Ammon's horn (tissue), 1 donor: ENCODE results near the gene PSMD14.
A peak's percentile ranks its signal among the peaks of the same experiment; 100 is the strongest.
"Not testable (repeated sequence)": the region's sequence is repeated elsewhere in the genome, so short reads cannot be mapped to it uniquely, and the experiment has no call there.

Experiments
- DNase-seq: peaks from one replicate; pipeline ENCODE4 v3.0.0-alpha.2; 2016; ENCODE audit warnings: low spot score

PSMD14 gene

DNA sequence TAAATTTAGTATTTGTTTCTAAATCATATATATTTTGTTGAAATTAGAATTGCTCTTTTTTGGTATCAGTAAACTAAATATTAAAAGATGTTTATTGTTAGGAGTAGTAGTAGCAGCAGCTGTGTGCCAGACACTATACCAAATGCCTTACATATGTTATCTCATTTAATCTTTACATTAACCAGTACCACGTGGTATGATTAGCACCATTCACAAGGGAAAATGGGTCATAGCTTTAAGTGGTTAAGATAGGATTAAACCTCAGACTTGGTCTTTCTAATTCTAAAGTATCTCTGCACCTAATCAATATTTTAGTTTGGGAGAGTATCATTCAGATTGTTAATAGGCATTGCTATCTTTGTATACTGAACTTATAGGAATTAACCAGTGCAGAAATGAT, 29.0 kb downstream of the PSMD14 start:
- DNase-seq: no peak

DNA sequence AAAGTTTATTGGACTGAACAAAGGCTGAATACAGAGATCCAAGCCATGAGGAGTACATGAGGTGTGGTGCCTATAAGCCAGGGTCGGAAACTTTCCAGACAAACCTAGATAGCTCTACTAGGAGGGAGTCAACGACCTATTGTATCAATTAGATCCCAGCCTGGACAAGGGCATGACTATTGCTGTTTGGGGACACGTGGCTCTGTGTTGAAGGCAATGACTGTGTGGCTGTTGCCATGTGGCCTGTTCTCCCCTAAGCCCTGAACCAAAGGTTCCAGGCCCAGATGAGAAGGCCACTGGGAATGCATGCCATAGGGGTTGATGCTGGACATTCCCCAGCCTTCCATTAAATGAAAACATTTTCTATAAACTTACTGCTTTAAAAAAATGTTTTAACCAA, 31.3 kb downstream of the PSMD14 start:
- DNase-seq: not testable (repeated sequence)

DNA sequence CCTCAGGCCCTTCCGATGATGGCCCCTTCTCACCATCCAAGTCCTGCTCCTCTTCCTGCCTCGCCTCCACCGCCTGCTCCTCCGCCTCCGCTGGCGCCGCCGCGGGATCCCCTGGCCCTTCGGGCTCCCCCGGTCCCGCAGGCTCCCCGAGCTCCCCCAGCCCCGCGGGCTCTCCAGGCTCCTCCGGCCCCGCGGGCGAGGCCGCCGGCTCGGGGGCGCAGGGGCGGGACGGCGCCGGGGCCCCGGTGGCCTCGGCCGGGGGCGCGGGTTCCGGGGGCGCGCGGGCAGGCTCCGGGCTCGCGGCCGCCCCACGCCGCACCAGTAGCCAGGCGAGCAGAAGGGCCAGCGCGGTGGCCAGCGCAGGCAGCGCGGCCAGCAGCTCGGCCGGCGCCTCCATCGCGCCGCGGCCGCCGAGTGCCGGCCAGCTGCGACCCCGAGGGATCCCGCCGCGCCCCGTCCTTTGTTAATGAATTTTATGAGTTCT, 32.7 kb downstream of the PSMD14 start:
- not testable (repeated sequence) for DNase-seq

DNA sequence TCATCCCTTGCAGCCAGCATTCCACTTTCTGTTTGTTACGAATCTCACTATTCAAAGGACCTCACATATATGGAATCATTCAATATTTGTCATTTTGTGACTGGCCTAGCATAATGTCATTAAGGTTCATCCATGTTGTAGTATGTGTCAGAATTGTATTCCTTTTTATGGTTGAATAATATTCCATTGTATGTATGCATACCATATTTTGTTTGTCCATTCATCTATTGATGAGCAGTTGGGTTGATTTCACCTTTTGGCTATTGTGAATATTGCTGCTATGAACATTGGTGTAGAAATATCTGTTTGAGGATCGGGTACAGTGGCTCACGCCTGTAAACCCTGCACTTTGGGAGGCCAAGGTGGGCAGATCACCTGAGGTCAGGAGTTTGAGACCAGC, 35.0 kb downstream of the PSMD14 start:
- DNase-seq: no peak

DNA sequence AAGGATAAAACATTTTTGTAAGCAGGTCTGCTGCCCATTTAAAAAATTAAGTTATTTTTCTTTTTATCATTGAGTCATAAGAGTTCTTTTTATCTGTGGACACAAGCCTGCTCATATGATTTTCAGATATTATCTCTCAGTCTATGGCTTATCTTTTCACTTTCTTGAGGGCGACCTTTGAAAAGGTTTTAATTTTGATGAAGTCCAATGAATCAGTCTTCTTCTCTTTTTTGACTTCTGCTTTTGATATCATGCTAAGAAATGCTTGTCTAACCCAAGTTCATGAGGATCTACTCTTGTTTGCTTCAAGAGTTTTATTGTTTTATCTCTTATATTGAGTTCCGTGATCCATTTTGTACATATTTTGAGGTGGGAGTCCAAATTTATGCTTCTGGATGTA, 36.5 kb downstream of the PSMD14 start:
- no peak for DNase-seq

DNA sequence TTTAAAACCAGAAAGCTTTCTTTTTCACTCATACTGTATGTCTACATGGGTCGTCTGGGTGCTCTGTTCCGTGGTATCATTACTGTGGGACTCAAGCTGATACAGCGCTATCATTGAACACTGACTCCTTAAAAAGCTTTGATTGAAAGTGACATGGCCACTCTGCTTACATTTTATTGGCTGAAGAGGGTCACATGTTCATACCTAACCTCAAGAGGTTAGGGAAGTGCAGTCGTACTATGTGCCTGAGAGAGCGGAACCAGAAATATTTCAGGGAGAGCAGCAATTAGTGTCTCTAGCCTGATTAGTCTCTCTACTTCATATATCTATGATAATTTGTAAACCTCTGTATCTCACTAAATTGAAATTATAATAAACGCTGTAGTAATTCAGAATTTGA, 43.5 kb downstream of the PSMD14 start:
- no peak for DNase-seq

DNA sequence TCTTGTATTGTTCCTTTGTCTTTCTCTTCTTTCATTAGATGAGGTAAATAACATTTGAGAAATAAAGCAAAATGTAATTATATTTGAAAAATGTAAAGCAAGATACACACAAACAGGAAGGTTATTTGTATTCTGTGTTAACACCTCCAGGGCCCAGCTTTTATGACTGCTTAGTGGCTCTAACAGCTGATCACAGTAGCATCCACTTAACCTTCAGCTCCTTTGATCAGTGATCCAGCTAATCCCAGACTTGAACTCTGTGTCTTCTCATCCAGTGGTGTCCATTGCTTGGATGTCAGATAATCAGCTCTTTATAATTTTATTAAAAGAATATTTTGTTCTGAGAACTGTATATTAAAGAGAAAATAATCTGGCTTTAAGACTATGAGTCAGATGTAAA, 44.5 kb downstream of the PSMD14 start:
- DNase-seq: no peak

DNA sequence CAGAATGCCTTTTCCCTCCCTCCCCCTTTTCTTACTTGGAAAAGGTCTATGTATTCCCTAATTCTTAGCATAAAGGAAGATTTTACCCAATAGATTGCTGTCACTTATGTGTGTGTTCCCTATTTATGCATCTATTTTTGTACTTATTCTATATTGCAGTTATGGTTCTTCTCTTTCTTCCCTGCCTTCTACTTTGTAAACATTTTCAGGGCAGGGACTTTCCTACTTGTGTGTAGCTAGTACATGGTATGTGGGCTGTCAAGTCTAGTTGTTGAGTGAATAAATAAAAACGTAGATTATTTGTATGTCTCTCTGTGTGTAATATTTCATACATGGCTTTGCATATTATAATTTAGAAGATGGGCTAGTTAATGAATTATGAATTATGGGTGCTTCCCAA, 45.3 kb downstream of the PSMD14 start:
- DNase-seq: no peak

DNA sequence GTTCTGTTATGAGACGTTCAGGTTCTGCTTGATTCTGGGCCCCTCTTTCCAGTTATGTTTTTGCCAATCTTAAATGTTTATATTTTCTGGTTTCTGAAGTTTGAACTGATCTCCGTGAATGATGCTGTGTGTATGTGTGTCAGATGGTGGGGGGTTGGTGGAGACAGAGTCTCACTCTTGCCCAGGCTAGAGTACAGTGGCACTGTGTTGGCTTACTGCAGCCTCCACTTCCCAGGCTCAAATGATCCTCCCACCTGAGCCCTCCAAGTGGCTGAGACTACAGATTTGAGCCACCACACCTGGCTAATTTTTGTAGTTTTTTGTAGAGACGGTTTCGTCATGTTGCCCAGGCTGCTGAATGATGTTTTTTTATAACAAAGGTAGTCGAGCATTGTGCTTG, 45.9 kb downstream of the PSMD14 start:
- no peak for DNase-seq

DNA sequence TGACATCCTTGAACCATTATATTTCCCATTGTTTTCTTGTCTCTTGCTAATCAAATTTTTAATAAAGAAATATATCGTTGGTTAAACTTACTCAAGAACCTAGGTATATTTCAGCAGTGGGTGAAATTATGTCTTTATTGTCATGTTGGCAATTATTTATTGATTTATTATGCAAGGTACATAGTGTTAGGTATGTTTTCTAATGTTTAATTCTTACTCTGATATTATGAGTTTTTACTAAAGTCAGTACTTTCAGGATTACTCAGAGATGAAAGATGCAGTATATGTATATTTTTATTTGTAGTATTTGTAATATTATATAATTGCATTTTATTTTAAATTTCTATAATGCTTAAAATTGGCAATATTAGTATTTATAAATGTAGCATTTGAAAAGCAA, 46.9 kb downstream of the PSMD14 start:
- no peak for DNase-seq

DNA sequence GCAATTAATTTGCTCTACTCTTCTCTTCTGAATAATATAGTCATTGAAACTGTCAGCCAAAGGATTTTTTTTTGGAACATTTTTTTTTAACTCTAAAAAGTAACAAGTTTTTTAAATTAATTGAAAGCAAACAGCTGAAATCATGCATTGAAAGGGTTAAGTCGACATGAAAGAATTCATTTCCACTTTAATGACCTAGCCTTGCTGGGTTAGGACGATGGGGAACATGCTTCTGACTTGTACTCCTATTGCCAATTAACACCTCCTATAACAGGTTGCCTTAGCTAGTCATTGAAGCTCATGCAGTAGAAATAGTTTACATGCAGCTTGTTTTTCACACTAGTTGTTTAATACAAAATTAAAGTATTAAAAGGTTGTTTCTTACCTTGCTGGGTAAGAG, 47.8 kb downstream of the PSMD14 start:
- no peak for DNase-seq

DNA sequence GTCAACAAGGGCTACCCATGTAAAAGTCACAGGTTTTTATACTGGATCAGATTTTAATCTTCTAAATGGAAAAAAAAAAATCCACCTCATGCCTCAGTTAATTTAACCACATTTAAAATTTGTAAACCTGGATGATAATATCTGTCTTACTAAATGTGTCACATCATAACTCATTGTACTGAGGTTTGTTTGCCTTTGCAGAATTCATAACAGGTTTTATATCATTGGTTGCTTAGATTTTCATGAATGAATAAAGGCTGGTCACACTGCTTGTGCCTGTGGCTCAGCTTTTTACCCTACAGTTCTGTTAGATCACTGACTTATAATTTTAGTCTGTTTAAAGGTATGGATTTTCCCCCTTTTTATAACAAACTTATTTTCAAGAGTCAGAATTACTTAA, 48.9 kb downstream of the PSMD14 start:
- no peak for DNase-seq

DNA sequence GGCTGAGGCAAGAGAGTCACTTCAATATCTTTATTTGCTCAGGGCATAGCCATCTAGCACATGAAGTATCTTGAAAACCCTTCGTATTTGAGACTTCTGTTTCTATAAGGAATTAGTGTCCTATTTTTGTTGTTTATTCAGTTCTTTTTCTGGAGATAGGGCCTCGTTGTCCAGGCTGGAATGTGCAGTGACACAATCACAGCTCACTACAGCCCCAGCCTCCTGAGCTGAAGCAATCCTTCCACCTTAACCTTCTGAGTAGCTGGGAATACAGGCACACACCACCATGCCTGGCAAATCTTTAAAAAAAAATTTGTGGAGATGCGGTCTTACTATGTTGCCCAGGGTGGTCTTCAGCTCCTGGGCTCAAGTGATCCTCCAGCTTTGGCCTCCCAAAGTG, 50.6 kb downstream of the PSMD14 start:
- no peak for DNase-seq

DNA sequence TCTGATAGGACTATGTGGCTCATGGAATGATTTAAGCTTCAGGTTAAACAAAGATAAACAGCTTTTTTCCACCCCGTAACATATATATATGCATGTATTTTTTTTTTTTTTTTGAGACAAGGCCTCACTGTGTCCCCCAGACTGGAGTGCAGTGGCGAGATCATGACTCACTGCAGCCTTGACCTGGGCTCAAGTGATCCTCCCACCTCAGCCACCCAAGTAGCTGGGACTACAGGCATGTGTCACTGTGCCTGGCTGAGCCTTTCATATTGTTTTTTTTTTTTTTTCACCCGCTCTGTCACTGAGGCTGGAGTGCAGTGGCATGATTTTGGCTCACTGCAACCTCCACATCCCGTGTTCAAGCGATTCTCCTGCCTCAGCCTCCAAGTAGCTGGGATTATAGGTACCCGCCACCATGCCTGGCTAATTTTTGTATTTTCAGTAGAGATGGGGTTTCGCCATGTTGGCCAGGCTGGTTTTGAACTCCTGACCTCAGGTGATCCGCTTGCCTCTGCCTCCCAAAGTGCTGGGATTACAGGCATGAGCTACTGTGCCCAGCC, 52.0 kb downstream of the PSMD14 start:
- DNase-seq: not testable (repeated sequence)

DNA sequence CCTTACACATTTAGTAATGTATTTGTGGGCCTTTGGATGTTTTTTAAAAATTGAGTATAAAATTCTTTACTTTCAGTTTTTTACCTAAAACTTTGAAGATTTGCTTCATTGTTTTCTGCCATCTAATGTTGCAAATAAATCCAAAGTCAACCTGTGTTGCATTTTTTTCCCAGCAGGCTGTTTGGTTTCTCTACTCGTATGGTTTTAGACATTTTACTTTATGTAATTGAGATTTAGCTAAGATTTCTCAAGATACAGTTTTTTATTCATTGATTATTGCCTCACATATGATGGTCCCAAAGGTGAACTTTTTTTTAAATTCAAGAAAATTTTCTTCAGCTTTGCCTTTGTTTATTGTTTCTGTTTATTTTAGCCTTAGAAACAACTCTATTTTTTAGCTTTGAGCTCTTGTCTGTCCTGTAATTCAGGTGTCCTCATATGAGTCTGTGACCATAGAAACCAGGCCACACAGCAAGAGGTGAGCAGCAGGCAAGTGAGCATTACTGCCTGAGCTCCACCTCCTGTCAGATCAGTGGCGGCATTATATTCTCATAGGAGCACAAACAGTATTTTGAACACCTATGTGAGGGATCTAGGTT, 54.4 kb downstream of the PSMD14 start:
- DNase-seq: no peak

DNA sequence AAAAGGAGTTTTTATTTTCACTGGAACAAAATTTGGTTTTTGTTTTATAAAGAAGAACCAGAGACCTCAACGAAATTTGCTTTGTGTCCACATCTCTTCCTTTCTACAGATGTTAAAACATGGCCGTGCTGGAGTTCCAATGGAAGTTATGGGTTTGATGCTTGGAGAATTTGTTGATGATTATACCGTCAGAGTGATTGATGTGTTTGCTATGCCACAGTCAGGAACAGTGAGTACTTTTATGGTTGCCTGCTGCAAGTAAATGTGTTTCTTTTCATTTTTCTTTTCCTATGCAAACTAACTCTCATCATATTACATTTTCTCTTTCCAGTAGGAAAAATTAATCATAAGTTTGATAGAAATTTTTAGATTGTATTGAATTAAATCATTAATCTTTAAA, 59.5 kb downstream of the PSMD14 start:
- DNase-seq: no peak

DNA sequence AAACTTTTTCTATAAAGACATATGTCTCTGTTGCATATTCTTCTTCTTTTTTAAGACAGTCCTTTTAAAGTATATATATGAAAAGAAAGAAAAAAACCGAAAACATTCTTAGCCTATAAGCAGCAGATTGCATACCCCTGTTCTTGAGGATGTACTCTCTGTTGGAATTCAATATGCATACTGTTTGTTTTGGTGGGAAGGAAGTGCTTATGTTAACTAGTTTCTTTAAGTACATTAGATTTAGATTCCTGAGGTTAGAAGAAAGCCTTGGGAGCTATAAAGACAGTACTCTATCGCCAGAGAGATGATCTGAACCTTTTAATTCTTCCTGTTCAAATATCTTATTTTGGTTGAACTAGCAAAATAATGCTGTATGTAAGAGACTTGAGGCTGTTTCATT, 61.1 kb downstream of the PSMD14 start:
- no peak for DNase-seq

DNA sequence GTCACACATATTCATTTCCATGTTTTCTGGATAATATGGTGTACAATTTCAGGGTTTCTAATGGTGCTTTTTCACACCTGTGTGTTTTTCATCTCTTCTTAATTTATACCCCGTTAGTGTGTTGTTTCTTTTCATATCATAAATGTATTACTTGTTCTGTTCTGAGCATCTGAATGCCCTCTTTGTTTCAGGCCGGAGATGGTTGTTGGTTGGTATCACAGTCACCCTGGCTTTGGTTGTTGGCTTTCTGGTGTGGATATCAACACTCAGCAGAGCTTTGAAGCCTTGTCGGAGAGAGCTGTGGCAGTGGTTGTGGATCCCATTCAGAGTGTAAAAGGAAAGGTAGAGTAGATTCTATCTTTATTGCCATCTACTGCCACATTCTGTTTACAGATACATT, 62.8 kb downstream of the PSMD14 start:
- peak; percentile 62 for DNase-seq

DNA sequence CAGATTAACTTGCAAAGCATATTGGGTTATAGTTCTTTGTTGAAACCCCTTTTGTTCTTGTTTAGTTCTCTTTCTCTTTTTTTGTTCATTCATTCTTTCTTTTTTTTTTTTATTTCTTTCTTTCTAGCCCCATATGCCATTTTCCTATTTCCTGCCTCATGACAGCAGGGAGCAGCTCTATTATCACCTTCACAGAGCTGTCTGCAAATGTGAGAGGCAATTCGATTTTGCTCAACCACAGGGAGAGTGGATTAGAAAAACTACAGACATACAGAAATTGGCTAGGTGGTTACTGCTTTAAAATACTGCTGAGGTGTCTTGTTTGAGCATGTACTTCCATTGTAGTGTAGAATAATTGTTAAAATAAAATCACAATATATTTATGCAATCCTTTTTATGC, 63.6 kb downstream of the PSMD14 start:
- no peak for DNase-seq

DNA sequence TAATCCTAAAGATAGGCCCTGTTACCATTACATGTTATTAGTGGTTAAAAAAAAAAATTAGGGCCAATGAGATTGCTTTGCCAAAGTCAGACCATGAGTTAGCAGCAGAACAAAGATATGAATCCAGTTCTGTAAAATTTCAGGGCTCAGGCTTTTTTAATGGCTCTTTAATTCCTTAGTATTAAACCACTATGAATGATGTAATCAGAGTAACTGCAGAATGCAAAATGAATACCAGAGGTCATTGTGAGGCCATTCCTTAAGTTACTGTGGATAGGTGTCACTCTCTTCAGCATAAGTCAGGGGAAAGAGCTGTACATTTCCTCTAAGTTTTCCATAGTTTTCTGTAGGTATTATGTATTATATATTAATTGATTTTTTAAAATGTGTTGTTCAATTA, 65.7 kb downstream of the PSMD14 start:
- no peak for DNase-seq

DNA sequence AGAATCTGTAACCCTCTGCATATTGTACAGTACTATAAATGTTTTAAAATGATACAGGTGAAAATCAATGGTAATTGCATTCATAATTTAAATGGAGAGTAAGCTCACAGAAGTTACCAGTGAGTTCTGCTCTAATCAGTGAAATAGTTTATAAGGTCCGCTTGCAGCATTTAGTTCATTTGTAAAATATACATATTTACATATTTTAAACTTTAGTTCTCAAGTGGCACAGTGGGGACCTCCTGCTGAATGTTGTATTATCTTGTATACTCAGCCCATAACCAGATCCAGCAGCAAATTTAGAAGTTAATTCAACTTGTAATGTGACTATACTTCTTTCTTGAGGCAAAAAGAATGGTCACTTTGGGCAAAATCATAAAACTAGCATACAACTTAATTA, 66.2 kb downstream of the PSMD14 start:
- DNase-seq: no peak

DNA sequence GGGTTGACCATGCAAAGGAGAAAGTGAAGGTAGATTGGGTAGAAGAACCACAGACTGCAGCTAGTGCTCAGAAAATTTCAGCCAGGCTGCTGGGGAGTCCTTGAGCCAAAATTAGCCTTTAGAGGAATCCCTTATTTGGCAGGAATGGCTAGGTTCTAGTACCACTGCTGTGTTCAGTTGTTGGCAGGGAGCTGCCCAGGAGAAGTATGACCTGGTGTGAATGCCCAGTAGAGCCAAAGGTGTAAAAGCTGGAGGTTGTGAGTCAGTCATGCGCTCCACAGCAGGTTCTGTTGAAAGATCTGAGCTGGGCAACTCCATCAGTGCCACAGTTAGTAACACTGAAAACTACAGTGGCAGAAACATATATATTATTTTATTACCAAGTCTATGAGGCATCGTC, 71.5 kb downstream of the PSMD14 start:
- no peak for DNase-seq

DNA sequence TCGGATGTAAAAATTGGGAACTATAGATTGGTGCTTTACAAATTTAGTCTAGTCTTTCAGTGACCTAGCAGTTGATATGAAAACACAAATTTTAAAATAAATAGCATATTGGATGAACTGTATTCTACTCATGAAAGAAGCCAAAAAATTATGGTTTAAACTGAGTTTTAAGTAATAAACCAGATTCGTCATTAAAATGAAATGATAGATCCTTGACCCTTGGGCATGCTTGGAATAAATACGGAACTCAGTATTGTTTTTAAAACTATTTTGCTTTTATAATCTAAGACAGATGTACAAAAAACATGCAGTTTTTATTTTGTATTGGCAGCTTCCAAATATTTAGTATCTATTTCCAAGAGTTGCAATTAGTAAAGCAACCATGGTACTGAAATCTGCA, 73.3 kb downstream of the PSMD14 start:
- DNase-seq: no peak

DNA sequence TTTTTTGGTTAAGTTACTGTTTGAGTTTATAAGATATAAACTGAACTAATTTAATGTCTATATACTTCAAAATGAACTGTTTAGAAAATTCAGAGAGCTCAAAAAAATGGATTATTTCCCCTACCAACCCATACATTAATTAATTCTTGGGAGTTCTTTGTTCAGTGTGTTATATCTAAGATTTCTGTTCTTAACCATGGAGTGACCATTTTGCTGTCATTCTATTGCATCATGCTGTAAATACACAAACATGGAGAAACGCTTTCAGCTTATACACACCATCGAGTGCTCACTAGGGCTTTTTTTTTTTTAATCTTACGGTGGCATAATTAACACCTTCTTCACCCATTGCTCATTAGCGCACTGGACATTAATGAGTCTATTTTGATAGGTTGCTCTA, 74.5 kb downstream of the PSMD14 start:
- DNase-seq: no peak
